ENCODE results near the gene DVL2. TPM values are rescaled to one million over a fixed set of nuclear protein-coding genes. Genes with fewer than 3 reads are reported as not detected.

Gene DVL2
- total RNA-seq, 1 experiment from 2014 or later, result 133 TPM

DNA sequence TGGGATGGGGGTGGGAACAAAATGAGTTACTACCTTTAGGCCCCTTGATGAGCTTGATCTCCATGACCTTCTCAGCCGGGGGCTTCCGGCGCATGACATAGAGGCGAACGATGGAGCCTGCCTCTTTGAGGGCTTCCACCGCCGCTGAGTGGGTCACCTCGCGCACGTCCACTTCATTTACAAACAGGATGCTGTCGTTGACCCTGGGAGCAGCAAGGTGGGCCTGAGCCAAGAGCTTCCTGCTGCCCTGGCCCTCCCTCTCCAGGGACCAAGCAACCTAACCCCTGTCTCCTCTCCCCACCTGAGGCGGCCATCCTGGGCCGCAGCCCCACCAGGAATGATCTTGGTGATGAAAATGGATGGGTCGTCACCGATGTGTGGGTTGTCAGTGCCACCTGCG is 30.9 kb downstream of the DVL2 start:
- Histone ChIP-seq H3K4me3 (ENCODE audit: low read depth, low read length, poor library complexity, severe bottlenecking) (no peak overlapping the region), H3K27ac (ENCODE audit: low read depth, low read length, poor library complexity, severe bottlenecking) (peak overlapping the region; percentile 77), H3K4me1 (ENCODE audit: insufficient read depth, low read length, poor library complexity, severe bottlenecking) (peaks cover 32% of the 10 kb centered on the region), H3K9me3 (ENCODE audit: low read depth, low read length, poor library complexity, severe bottlenecking) (no peaks in the 10 kb centered on the region), H3K36me3 (ENCODE audit: insufficient read depth, low read length, poor library complexity, severe bottlenecking) (peaks cover 30% of the 10 kb centered on the region), H3K27me3 (replicated peaks; ENCODE audit: insufficient read depth, low read depth, low read length, poor library complexity) (no peaks in the 10 kb centered on the region)
- ChIA-PET CTCF (no interaction called here), POLR2A (ENCODE audit: low non-redundant PET) (no interaction called here)
- no peak for TF ChIP-seq EZH2 (IDR thresholded peaks at IDR 0.05; ENCODE audit: borderline replicate concordance, low read depth, low read length, poor library complexity, severe bottlenecking)
- TF ChIP-seq, protein P1, sequence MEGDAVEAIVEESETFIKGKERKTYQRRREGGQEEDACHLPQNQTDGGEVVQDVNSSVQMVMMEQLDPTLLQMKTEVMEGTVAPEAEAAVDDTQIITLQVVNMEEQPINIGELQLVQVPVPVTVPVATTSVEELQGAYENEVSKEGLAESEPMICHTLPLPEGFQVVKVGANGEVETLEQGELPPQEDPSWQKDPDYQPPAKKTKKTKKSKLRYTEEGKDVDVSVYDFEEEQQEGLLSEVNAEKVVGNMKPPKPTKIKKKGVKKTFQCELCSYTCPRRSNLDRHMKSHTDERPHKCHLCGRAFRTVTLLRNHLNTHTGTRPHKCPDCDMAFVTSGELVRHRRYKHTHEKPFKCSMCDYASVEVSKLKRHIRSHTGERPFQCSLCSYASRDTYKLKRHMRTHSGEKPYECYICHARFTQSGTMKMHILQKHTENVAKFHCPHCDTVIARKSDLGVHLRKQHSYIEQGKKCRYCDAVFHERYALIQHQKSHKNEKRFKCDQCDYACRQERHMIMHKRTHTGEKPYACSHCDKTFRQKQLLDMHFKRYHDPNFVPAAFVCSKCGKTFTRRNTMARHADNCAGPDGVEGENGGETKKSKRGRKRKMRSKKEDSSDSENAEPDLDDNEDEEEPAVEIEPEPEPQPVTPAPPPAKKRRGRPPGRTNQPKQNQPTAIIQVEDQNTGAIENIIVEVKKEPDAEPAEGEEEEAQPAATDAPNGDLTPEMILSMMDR (conservative IDR thresholded peaks at IDR 0.05; ENCODE audit: low read depth, low read length), result no peak
- intact Hi-C loops (cut with micrococcal nuclease; ENCODE audit: unreplicated experiment), result no loop called here
- no TSS peak for BruUV-seq (replicated peaks)
- DNase-seq (ENCODE audit: low spot score), result no peak

DNA sequence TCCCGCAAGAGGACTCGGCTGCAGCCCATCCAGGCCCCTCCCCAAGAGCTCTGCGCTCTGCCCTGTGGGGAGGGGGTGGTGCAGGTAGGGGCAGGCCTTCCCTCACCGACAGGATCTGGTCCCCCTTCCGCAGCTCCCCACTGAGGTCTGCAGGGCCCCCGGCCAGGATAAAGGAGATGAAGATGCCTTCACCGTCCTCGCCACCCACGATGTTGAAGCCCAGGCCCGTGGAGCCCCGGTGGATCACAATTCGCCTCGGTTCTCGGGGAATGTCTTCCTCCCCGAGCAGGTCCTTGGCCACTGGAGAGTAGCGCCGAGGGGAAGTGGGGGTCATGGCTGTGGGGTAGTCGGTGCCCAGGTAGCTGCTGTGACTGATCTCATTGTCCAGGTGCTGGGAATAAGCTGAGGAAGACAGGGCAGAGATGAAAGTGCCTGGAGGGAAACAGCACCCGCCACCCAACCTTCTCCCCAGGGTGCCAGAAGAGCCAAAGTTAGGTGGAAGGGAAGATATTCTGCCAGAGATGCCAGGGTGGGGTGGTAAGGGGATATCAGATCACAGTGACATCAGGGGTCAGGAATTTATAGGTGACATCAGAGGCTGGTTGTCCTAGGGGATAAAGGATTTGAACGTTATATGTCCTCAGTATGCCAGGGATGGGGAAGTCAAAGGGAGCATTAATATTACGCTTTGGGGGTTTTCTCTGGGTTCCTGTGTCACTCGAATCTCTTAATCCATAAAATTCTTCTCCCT is 37.5 kb downstream of the DVL2 start:
- intact Hi-C loops (cut with micrococcal nuclease; ENCODE audit: unreplicated experiment), result no loop called here
- Histone ChIP-seq H3K4me3 (ENCODE audit: low read depth, low read length, poor library complexity, severe bottlenecking) (no peak overlapping the region), H3K4me1 (ENCODE audit: insufficient read depth, low read length, poor library complexity, severe bottlenecking) (no peaks in the 10 kb centered on the region), H3K27ac (ENCODE audit: low read depth, low read length, poor library complexity, severe bottlenecking) (no peak overlapping the region), H3K27me3 (replicated peaks; ENCODE audit: insufficient read depth, low read depth, low read length, poor library complexity) (no peaks in the 10 kb centered on the region), H3K36me3 (ENCODE audit: insufficient read depth, low read length, poor library complexity, severe bottlenecking) (peaks cover 59% of the 10 kb centered on the region), H3K9me3 (ENCODE audit: low read depth, low read length, poor library complexity, severe bottlenecking) (no peaks in the 10 kb centered on the region)
- CTCF ChIA-PET, result no interaction called here
- TF ChIP-seq EZH2 (IDR thresholded peaks at IDR 0.05; ENCODE audit: borderline replicate concordance, low read depth, low read length, poor library complexity, severe bottlenecking), result no peak
- TF ChIP-seq, protein P1 (conservative IDR thresholded peaks at IDR 0.05; ENCODE audit: low read depth, low read length), result no peak
- POLR2A ChIA-PET (ENCODE audit: low non-redundant PET), result no interaction called here
- no TSS peak for BruUV-seq (replicated peaks)
- no peak for DNase-seq (ENCODE audit: low spot score)

DNA sequence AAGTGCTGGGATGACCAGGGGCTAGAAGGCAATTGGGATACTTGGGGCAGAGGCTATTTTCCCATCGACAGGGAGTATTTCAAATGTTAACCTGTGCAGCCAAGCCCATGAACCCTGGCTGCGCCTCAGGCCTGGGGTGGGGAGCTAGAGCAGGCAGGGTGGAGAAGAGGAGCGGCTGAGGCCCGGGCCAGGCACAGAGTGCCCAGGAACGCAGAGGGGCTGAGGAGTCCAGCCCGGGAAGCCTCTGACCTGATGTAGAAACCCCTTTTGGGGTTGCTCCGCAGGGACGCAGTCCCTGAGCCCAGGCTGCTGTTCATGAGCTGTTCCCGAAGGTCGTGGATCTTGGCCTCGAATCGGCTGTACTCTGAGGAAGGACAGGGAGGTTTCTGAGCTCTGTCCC is 38.3 kb downstream of the DVL2 start:
- H3K27me3 ChIP-seq (replicated peaks; ENCODE audit: insufficient read depth, low read depth, low read length, poor library complexity), result no peaks in the 10 kb centered on the region
- peaks cover 61% of the 10 kb centered on the region for H3K36me3 ChIP-seq (ENCODE audit: insufficient read depth, low read length, poor library complexity, severe bottlenecking)
- no peaks in the 10 kb centered on the region for H3K9me3 ChIP-seq (ENCODE audit: low read depth, low read length, poor library complexity, severe bottlenecking)
- H3K4me1 ChIP-seq (ENCODE audit: insufficient read depth, low read length, poor library complexity, severe bottlenecking), result no peaks in the 10 kb centered on the region
- no TSS peak for BruUV-seq (replicated peaks)
- intact Hi-C loops (cut with micrococcal nuclease; ENCODE audit: unreplicated experiment), result no loop called here
- DNase-seq (ENCODE audit: low spot score), result no peak
- H3K4me3 ChIP-seq (ENCODE audit: low read depth, low read length, poor library complexity, severe bottlenecking), result no peak overlapping the region
- TF ChIP-seq, protein P1 (conservative IDR thresholded peaks at IDR 0.05; ENCODE audit: low read depth, low read length), result no peak
- TF ChIP-seq EZH2 (IDR thresholded peaks at IDR 0.05; ENCODE audit: borderline replicate concordance, low read depth, low read length, poor library complexity, severe bottlenecking), result no peak
- ChIA-PET CTCF (no interaction called here), POLR2A (ENCODE audit: low non-redundant PET) (no interaction called here)
- H3K27ac ChIP-seq (ENCODE audit: low read depth, low read length, poor library complexity, severe bottlenecking), result no peak overlapping the region
